ENCODE data around the gene HMG20B. TPM values are rescaled to one million over a fixed set of nuclear protein-coding genes. Genes with fewer than 3 reads are reported as not detected.

Gene HMG20B
- polyA plus RNA-seq, 1 of the 3 experiments (the other 2 are of a cell fraction) = 92.0 TPM

DNA sequence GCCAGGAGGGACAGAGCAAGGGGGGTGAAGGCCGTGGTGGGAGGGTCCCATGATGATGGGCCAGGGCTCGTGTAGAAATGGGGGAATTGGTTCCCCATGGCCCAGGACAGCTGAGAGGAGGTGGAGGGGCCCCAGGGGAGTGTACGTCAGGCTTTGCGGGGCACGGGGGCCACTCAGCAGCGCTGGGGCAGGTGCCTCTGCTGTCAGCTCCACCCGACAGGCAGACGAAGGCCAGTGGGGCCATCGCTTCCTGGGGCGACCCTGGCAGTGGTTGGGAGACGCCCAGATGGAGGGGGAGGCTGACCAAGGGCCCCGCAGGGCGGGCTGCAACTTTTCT lies 35.7 kb upstream of the HMG20B start:
- no peak overlapping the region for H3K4me2 ChIP-seq
- WGBS (ENCODE audit: low lambda C conversion rate) = 83% methylated on average over 9 of the region's 13 CpGs
- ChIA-PET CTCF (interaction anchor here (1.0 to 2.4 kb wide), 5 partner anchors 9 to 37 kb away, joined by 3 to 16 read pairs (median 3); no protein-coding TSS in a partner anchor), POLR2A (interaction anchor here (0.5 to 1.5 kb wide), 3 partner anchors 8 to 58 kb away, joined by 3 to 6 read pairs (median 3); no protein-coding TSS in a partner anchor)
- DNase-seq = no peak
- H3K9me2 ChIP-seq = no peaks in the 10 kb centered on the region
- H3K4me3 ChIP-seq (ENCODE audit: low read depth in 2 of 2, low read length in 1 of 2) = no peak overlapping the region
- no peak overlapping the region for H3K27ac ChIP-seq (ENCODE audit: low read depth in 2 of 2, low read length in 1 of 2)
- H3K9ac ChIP-seq = no peak overlapping the region
- no peaks in the 10 kb centered on the region for H3K9me3 ChIP-seq
- TF ChIP-seq SIN3A (IDR thresholded peaks at IDR 0.05; ENCODE audit: borderline replicate concordance, low read depth, low read length) = no peak
- TF ChIP-seq, protein P1, sequence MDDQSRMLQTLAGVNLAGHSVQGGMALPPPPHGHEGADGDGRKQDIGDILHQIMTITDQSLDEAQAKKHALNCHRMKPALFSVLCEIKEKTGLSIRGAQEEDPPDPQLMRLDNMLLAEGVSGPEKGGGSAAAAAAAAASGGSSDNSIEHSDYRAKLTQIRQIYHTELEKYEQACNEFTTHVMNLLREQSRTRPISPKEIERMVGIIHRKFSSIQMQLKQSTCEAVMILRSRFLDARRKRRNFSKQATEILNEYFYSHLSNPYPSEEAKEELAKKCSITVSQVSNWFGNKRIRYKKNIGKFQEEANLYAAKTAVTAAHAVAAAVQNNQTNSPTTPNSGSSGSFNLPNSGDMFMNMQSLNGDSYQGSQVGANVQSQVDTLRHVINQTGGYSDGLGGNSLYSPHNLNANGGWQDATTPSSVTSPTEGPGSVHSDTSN (IDR thresholded peaks at IDR 0.05) = peak; percentile 7; the same call in 1 of the 2 replicates
- TF ChIP-seq, protein P2, sequence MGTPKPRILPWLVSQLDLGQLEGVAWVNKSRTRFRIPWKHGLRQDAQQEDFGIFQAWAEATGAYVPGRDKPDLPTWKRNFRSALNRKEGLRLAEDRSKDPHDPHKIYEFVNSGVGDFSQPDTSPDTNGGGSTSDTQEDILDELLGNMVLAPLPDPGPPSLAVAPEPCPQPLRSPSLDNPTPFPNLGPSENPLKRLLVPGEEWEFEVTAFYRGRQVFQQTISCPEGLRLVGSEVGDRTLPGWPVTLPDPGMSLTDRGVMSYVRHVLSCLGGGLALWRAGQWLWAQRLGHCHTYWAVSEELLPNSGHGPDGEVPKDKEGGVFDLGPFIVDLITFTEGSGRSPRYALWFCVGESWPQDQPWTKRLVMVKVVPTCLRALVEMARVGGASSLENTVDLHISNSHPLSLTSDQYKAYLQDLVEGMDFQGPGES (IDR thresholded peaks at IDR 0.05; ENCODE audit: low read depth, low read length) = no peak
- TF ChIP-seq NRF1 (IDR thresholded peaks at IDR 0.05; ENCODE audit: low read depth, low read length) = no peak
- no peak for TF ChIP-seq SMC3 (IDR thresholded peaks at IDR 0.05; ENCODE audit: low read depth, low read length)
- TF ChIP-seq YY1 (IDR thresholded peaks at IDR 0.05; ENCODE audit: low read depth) = no peak
- peaks cover 0 to 35% of the 10 kb centered on the region in 2 experiments for H3K36me3 ChIP-seq (replicated peaks in 1 of 2; ENCODE audit: control insufficient read depth in 1 of 2, insufficient read depth in 2 of 2, low read length in 1 of 2)
- peaks cover 9% of the 10 kb centered on the region for H4K20me1 ChIP-seq (ENCODE audit: insufficient read depth)
- H2AFZ ChIP-seq (ENCODE audit: low read depth) = no peak overlapping the region
- no peaks in the 10 kb centered on the region for H3K27me3 ChIP-seq (ENCODE audit: insufficient read depth)
- no peaks in the 10 kb centered on the region; a peak in 1 of 4 replicates for H3K4me1 ChIP-seq (ENCODE audit: control insufficient read depth in 1 of 2, insufficient read depth in 2 of 2, low read depth in 1 of 2, low read length in 1 of 2)
- no peaks in the 10 kb centered on the region for H3K79me2 ChIP-seq (ENCODE audit: insufficient read depth)
- H3F3A ChIP-seq (replicated peaks; ENCODE audit: insufficient read depth) = peaks cover 9% of the 10 kb centered on the region

DNA sequence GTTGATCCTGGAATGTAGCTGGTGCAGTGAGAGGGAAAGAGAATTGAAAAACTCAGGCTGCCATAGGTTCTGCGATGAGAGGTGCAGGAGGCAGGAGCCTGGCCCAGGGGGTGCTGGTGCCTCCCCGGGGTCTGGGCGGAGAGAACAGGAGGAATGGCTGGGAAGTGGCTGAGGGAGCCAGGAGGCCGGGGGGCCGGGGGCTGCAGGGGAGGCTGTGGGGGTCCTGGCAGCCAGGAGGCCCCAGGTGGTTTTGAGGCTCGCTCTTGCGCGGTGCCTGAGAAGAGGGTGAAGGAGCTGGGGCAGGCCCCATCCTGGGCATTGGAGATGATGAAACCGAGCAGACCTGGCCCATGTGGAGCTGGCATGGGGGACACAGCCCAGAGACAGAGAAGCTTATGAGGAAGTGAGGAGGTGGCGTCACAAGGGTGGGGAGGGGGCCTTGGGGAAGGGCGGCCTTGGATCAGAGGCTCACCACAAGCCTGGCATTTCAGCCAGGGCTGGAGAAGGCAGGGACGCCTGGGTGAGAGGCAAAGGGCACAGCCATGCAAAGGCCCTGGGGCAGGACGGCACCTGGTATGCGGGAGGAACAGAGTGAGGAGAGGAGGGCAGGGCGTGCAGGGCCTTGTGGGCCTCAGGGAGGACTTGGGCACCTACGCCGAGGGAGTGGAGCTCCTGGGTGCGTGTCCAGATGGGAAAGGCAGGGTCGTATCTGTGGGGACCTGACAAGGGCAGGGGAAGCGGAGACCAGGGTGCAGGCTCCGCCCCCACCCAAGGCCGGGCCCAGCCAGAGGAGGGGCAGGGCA lies 35.1 kb upstream of the HMG20B start:
- Histone ChIP-seq H2AFZ (ENCODE audit: low read depth) (no peak overlapping the region), H3K9ac (no peak overlapping the region), H3F3A (replicated peaks; ENCODE audit: insufficient read depth) (peaks cover 9% of the 10 kb centered on the region), H4K20me1 (ENCODE audit: insufficient read depth) (peaks cover 9% of the 10 kb centered on the region), H3K4me1 (ENCODE audit: control insufficient read depth in 1 of 2, insufficient read depth in 2 of 2, low read depth in 1 of 2, low read length in 1 of 2) (no peaks in the 10 kb centered on the region; a peak in 1 of 4 replicates), H3K4me3 (ENCODE audit: low read depth in 2 of 2, low read length in 1 of 2) (no peak overlapping the region), H3K79me2 (ENCODE audit: insufficient read depth) (no peaks in the 10 kb centered on the region), H3K4me2 (no peak overlapping the region), H3K9me2 (no peaks in the 10 kb centered on the region), H3K36me3 (replicated peaks in 1 of 2; ENCODE audit: control insufficient read depth in 1 of 2, insufficient read depth in 2 of 2, low read length in 1 of 2) (peaks cover 0 to 32% of the 10 kb centered on the region in 2 experiments), H3K9me3 (no peaks in the 10 kb centered on the region), H3K27ac (ENCODE audit: low read depth in 2 of 2, low read length in 1 of 2) (no peak overlapping the region), H3K27me3 (ENCODE audit: insufficient read depth) (no peaks in the 10 kb centered on the region)
- POLR2A ChIA-PET = interaction anchor here (1.5 kb wide), 1 partner anchor 7 kb away, joined by 3 read pairs; no protein-coding TSS in a partner anchor
- TF ChIP-seq, protein P1 (IDR thresholded peaks at IDR 0.05) = peak; percentile 1; the same call in 1 of the 2 replicates
- TF ChIP-seq TCF12 (IDR thresholded peaks at IDR 0.05) (no peak), FOSL2 (IDR thresholded peaks at IDR 0.05; ENCODE audit: borderline replicate concordance, low read depth) (no peak), NRF1 (IDR thresholded peaks at IDR 0.05; ENCODE audit: low read depth, low read length) (no peak)
- WGBS (ENCODE audit: low lambda C conversion rate) = 92% methylated on average over 22 of the region's 22 CpGs
- no peak for DNase-seq
- CTCF ChIA-PET = interaction anchor here (1.0 to 2.4 kb wide), 3 partner anchors 8 to 37 kb away, joined by 3 to 16 read pairs (median 4); no protein-coding TSS in a partner anchor
